ENCODE results near the gene LRMDA.

DNA sequence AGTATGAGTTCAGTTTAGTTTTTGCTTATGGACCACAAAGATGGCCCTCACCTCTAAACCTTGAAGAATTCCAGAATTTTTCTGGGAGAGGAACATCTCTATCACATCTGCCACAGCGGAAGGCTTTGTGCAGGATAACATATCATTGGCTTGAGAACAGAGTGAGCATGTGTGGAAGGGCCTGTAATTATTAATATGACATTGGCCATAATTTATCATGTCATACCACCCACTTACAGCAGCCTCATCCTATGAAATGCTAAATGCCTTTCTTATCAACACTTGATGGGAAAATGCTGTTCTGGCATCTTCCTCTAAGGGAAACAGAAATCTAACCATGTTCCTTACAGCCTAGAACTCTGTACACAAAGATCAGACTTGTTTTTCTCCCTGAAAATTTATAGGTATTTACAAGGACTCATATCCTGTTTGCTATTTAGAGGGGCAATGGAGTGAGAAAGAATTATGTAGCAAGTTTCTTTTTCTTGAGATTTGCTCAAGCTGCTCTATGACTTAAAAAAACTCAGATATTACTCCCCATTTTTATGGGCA, 817.3 kb downstream of the LRMDA start:
- TF ChIP-seq, protein P1, sequence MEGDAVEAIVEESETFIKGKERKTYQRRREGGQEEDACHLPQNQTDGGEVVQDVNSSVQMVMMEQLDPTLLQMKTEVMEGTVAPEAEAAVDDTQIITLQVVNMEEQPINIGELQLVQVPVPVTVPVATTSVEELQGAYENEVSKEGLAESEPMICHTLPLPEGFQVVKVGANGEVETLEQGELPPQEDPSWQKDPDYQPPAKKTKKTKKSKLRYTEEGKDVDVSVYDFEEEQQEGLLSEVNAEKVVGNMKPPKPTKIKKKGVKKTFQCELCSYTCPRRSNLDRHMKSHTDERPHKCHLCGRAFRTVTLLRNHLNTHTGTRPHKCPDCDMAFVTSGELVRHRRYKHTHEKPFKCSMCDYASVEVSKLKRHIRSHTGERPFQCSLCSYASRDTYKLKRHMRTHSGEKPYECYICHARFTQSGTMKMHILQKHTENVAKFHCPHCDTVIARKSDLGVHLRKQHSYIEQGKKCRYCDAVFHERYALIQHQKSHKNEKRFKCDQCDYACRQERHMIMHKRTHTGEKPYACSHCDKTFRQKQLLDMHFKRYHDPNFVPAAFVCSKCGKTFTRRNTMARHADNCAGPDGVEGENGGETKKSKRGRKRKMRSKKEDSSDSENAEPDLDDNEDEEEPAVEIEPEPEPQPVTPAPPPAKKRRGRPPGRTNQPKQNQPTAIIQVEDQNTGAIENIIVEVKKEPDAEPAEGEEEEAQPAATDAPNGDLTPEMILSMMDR (conservative IDR thresholded peaks at IDR 0.05; ENCODE audit: low read length) = no peak
- TF ChIP-seq EZH2phosphoT487 (IDR thresholded peaks at IDR 0.05; ENCODE audit: borderline replicate concordance, low read depth, low read length) = no peak

All from OCI-LY7 (cell line).